Stimulated activated naive CD8-positive, alpha-beta T cell treated with anti-CD3 and anti-CD28 coated beads, Interleukin-15, Interleukin-2, amounts not matched to agents 100 ng/mL and 50 ng/mL, for 24 hours (primary cell): ENCODE data around the gene CT47C1.
"Not testable (repeated sequence)": the region's sequence is repeated elsewhere in the genome, so short reads cannot be mapped to it uniquely, and the experiment has no call there.

Experiments
- H3K27ac Mint-ChIP-seq: one replicate; pipeline ENCODE4 v1.8.0; 2021; ENCODE audit warnings: mild to moderate bottlenecking, mixed read lengths
- H3K27me3 Mint-ChIP-seq: one replicate; pipeline ENCODE4 v1.8.0; 2021; ENCODE audit warnings: mixed read lengths
- H3K36me3 Mint-ChIP-seq: one replicate; pipeline ENCODE4 v1.8.0; 2021; ENCODE audit warnings: low read depth, mixed read lengths
- H3K4me1 Mint-ChIP-seq: one replicate; pipeline ENCODE4 v1.8.0; 2021; ENCODE audit warnings: low read depth, mixed read lengths
- H3K4me3 Mint-ChIP-seq: one replicate; pipeline ENCODE4 v1.8.0; 2021; ENCODE audit warnings: mild to moderate bottlenecking, mixed read lengths
- H3K9me3 Mint-ChIP-seq: one replicate; pipeline ENCODE4 v1.8.0; 2021; ENCODE audit warnings: mixed read lengths

Gene CT47C1

GRCh38 chrX:119072744-119073143 is at the start of gene CT47C1:
Gene CT47C1 (plus strand): TSS chrX:119072993. CDS start chrX:119073226, 233 bp downstream.
- Mint-ChIP-seq H3K36me3 (no peaks in the 10 kb centered on the region), H3K4me1 (no peaks in the 10 kb centered on the region), H3K27me3 (no peaks in the 10 kb centered on the region), H3K9me3 (no peaks in the 10 kb centered on the region), H3K4me3 (no peak within 1 kb of the TSS), H3K27ac (no peak within 1 kb of the TSS)

GRCh38 chrX:119025900-119026299 is 46.9 kb upstream of the CT47C1 start:
- Mint-ChIP-seq H3K4me3 (no peak overlapping the region), H3K4me1 (no peaks in the 10 kb centered on the region), H3K27ac (no peak overlapping the region), H3K36me3 (no peaks in the 10 kb centered on the region), H3K9me3 (no peaks in the 10 kb centered on the region), H3K27me3 (no peaks in the 10 kb centered on the region)

GRCh38 chrX:119026344-119026743 is 46.4 kb upstream of the CT47C1 start:
- H3K27me3 Mint-ChIP-seq, H3K4me3 Mint-ChIP-seq, H3K36me3 Mint-ChIP-seq, H3K4me1 Mint-ChIP-seq, H3K9me3 Mint-ChIP-seq, H3K27ac Mint-ChIP-seq: not testable (repeated sequence)

- H3K4me3 Mint-ChIP-seq, H3K36me3 Mint-ChIP-seq, H3K4me1 Mint-ChIP-seq, H3K27me3 Mint-ChIP-seq, H3K27ac Mint-ChIP-seq, H3K9me3 Mint-ChIP-seq: not testable (repeated sequence)
These were observed 44.6 kb upstream of the CT47C1 start for GRCh38 chrX:119027960-119028732.

GRCh38 chrX:119028733-119029330 is 44.0 kb upstream of the CT47C1 start:
- Mint-ChIP-seq H3K9me3 (no peaks in the 10 kb centered on the region), H3K27me3 (peaks cover 3% of the 10 kb centered on the region), H3K4me3 (no peak overlapping the region), H3K36me3 (no peaks in the 10 kb centered on the region), H3K27ac (no peak overlapping the region), H3K4me1 (no peaks in the 10 kb centered on the region)

GRCh38 chrX:119029656-119030055 is 43.1 kb upstream of the CT47C1 start:
- H3K4me1 Mint-ChIP-seq, H3K27me3 Mint-ChIP-seq, H3K4me3 Mint-ChIP-seq, H3K27ac Mint-ChIP-seq, H3K9me3 Mint-ChIP-seq, H3K36me3 Mint-ChIP-seq: not testable (repeated sequence)

- H3K9me3 Mint-ChIP-seq = no peaks in the 10 kb centered on the region
- no peaks in the 10 kb centered on the region for H3K36me3 Mint-ChIP-seq
- no peak overlapping the region for H3K4me3 Mint-ChIP-seq
- no peak overlapping the region for H3K27ac Mint-ChIP-seq
- no peaks in the 10 kb centered on the region for H3K4me1 Mint-ChIP-seq
- peaks cover 3% of the 10 kb centered on the region for H3K27me3 Mint-ChIP-seq
These were observed 41.8 kb upstream of the CT47C1 start for GRCh38 chrX:119030990-119031389.

GRCh38 chrX:119036107-119037029 is 36.4 kb upstream of the CT47C1 start:
- Mint-ChIP-seq H3K4me3 (no peak overlapping the region), H3K27ac (no peak overlapping the region), H3K4me1 (no peaks in the 10 kb centered on the region), H3K9me3 (no peaks in the 10 kb centered on the region), H3K27me3 (peaks cover 3% of the 10 kb centered on the region), H3K36me3 (no peaks in the 10 kb centered on the region)

GRCh38 chrX:119040432-119040831 is 32.4 kb upstream of the CT47C1 start:
- Mint-ChIP-seq H3K4me1 (no peaks in the 10 kb centered on the region), H3K9me3 (no peaks in the 10 kb centered on the region), H3K27me3 (no peaks in the 10 kb centered on the region), H3K36me3 (no peaks in the 10 kb centered on the region), H3K27ac (no peak overlapping the region), H3K4me3 (no peak overlapping the region)

- no peaks in the 10 kb centered on the region for H3K27me3 Mint-ChIP-seq
- no peaks in the 10 kb centered on the region for H3K9me3 Mint-ChIP-seq
- no peak overlapping the region for H3K4me3 Mint-ChIP-seq
These were observed 31.6 kb upstream of the CT47C1 start for GRCh38 chrX:119041175-119041574.

GRCh38 chrX:119042040-119042439 is 30.8 kb upstream of the CT47C1 start:
- Mint-ChIP-seq H3K27ac (no peak overlapping the region), H3K9me3 (no peaks in the 10 kb centered on the region), H3K27me3 (no peaks in the 10 kb centered on the region), H3K4me3 (no peak overlapping the region), H3K36me3 (no peaks in the 10 kb centered on the region), H3K4me1 (no peaks in the 10 kb centered on the region)

More at GRCh38 chrX:119041175-119041574, 31.6 kb upstream of the CT47C1 start:
- Mint-ChIP-seq H3K4me1 (no peaks in the 10 kb centered on the region), H3K27ac (no peak overlapping the region), H3K36me3 (no peaks in the 10 kb centered on the region)

- no peak overlapping the region for H3K4me3 Mint-ChIP-seq
These were observed 29.8 kb upstream of the CT47C1 start for GRCh38 chrX:119042996-119043395.

GRCh38 chrX:119045884-119046283 is 26.9 kb upstream of the CT47C1 start:
- Mint-ChIP-seq H3K27me3 (peaks cover 8% of the 10 kb centered on the region), H3K4me3 (no peak overlapping the region), H3K36me3 (no peaks in the 10 kb centered on the region)

More at GRCh38 chrX:119042996-119043395, 29.8 kb upstream of the CT47C1 start:
- H3K4me1 Mint-ChIP-seq = no peaks in the 10 kb centered on the region
- H3K36me3 Mint-ChIP-seq = no peaks in the 10 kb centered on the region
- no peaks in the 10 kb centered on the region for H3K27me3 Mint-ChIP-seq
- no peak overlapping the region for H3K27ac Mint-ChIP-seq
- no peaks in the 10 kb centered on the region for H3K9me3 Mint-ChIP-seq

GRCh38 chrX:119055687-119056086 is 17.1 kb upstream of the CT47C1 start:
- Mint-ChIP-seq H3K27ac (no peak overlapping the region), H3K4me1 (no peaks in the 10 kb centered on the region), H3K9me3 (no peaks in the 10 kb centered on the region), H3K27me3 (peaks cover 7% of the 10 kb centered on the region), H3K36me3 (no peaks in the 10 kb centered on the region), H3K4me3 (no peak overlapping the region)

More at GRCh38 chrX:119045884-119046283, 26.9 kb upstream of the CT47C1 start:
- no peaks in the 10 kb centered on the region for H3K4me1 Mint-ChIP-seq
- H3K27ac Mint-ChIP-seq = no peak overlapping the region
- H3K9me3 Mint-ChIP-seq = no peaks in the 10 kb centered on the region
